A549 treated with CpdA at 1 μM for 4 hours (cell line): Measurements from ENCODE around the gene CCDC91. TPM values are rescaled to one million over a fixed set of nuclear protein-coding genes. Genes with fewer than 3 reads are reported as not detected.

Experiments
- total RNA-seq: library from RNA; stranded (reverse); fragments of 200-300 nt; extraction: Qiagen RNA extraction; gene quantifications from 5 replicates; pipeline ENCODE4 v1.2.3, GENCODE V29; 2022; ENCODE audit warnings: low read depth

CCDC91 gene
- total RNA-seq = 18.6 to 30.8 TPM (median 23.3 TPM) in 5 replicates

GRCh38 chr12:28190321-28191050 is at the start of gene CCDC91:
Gene CCDC91 (plus strand): TSS chr12:28190456. CDS start chr12:28257216, 66,760 bp downstream.

Other genes starting within 250 kb of the CCDC91 start
- 35.4 to 41.5 TPM (median 39.0 TPM) in 5 replicates for gene PTHLH, start 217.7 kb upstream of the CCDC91 start, total RNA-seq